ENCODE results near the gene TM4SF18. TPM values are rescaled to one million over a fixed set of nuclear protein-coding genes. Genes with fewer than 3 reads are reported as not detected.

Gene TM4SF18
- total RNA-seq, 3 donors from 2014 or later, result 7.2 to 43.8 (median 25.9) TPM

DNA sequence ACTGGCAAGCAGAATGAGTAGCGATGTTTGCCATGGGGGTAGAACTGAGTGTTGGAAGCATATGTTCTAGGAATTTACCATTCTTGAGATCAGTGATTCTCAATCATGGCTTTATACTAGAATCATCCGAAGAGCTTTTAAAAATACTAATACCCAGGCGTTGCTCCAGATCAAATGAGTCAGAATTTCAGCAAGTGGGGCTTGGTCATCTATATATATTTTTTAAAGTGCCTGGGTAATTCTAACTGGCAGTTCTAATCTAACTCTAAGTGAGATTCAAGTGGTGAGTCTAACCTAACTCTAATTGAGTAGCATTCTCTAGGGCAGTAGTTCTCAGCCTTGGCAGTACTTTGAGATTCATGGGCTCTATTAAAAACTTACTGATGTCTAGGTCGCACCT is 23.2 kb upstream of the TM4SF18 start:
- TF ChIP-seq POLR2AphosphoS5 (IDR thresholded peaks at IDR 0.05) (no peak), POLR2A (IDR thresholded peaks at IDR 0.05) (no peak)
- TF ChIP-seq, protein P1, sequence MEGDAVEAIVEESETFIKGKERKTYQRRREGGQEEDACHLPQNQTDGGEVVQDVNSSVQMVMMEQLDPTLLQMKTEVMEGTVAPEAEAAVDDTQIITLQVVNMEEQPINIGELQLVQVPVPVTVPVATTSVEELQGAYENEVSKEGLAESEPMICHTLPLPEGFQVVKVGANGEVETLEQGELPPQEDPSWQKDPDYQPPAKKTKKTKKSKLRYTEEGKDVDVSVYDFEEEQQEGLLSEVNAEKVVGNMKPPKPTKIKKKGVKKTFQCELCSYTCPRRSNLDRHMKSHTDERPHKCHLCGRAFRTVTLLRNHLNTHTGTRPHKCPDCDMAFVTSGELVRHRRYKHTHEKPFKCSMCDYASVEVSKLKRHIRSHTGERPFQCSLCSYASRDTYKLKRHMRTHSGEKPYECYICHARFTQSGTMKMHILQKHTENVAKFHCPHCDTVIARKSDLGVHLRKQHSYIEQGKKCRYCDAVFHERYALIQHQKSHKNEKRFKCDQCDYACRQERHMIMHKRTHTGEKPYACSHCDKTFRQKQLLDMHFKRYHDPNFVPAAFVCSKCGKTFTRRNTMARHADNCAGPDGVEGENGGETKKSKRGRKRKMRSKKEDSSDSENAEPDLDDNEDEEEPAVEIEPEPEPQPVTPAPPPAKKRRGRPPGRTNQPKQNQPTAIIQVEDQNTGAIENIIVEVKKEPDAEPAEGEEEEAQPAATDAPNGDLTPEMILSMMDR (IDR thresholded peaks at IDR 0.05), result no peak
- Histone ChIP-seq H3K9me3 (no peaks in the 10 kb centered on the region), H3K27me3 (no peaks in the 10 kb centered on the region), H3K4me1 (no peaks in the 10 kb centered on the region), H3K36me3 (no peaks in the 10 kb centered on the region), H3K4me3 (no peak overlapping the region), H3K27ac (no peak overlapping the region)
- no peak for DNase-seq (ENCODE audit: low spot score in 2 of 2)
- intact Hi-C loops (cut with DNase I; ENCODE audit: low total_unique reads), result no loop called here

DNA sequence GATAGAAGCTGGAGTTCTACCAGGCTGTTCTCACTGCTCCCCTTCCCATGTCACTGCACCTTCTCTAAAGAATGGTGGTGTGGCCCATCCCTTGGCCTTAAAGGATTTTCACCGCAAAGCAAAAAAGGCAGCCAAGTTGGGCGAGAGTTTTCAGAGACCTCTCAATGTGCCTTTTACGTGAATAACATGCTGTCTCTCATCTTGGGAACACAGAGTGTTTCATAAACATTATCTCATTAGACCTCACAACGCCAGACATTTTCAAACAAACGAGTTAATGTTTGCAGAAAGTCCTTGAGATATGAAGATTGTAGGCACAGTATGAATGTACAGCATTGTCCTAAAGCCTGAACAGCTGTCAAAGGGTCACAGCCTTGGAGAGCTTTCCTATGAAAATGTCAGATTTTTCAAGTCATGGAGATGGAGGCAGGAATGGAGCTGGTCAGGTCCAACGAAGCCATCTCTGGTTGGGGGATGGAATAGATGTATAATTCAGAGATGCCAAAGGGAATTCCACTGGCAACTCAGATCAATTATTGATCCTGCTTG is 22.7 kb upstream of the TM4SF18 start:
- Histone ChIP-seq H3K36me3 (no peaks in the 10 kb centered on the region), H3K4me1 (no peaks in the 10 kb centered on the region), H3K27me3 (no peaks in the 10 kb centered on the region), H3K4me3 (no peak overlapping the region), H3K27ac (no peak overlapping the region), H3K9me3 (no peaks in the 10 kb centered on the region)
- TF ChIP-seq POLR2AphosphoS5 (IDR thresholded peaks at IDR 0.05), result no peak
- no peak for TF ChIP-seq POLR2A (IDR thresholded peaks at IDR 0.05)
- TF ChIP-seq, protein P1 (IDR thresholded peaks at IDR 0.05), result no peak
- intact Hi-C loops (cut with DNase I; ENCODE audit: low total_unique reads), result no loop called here
- DNase-seq (ENCODE audit: low spot score in 2 of 2), result no peak

DNA sequence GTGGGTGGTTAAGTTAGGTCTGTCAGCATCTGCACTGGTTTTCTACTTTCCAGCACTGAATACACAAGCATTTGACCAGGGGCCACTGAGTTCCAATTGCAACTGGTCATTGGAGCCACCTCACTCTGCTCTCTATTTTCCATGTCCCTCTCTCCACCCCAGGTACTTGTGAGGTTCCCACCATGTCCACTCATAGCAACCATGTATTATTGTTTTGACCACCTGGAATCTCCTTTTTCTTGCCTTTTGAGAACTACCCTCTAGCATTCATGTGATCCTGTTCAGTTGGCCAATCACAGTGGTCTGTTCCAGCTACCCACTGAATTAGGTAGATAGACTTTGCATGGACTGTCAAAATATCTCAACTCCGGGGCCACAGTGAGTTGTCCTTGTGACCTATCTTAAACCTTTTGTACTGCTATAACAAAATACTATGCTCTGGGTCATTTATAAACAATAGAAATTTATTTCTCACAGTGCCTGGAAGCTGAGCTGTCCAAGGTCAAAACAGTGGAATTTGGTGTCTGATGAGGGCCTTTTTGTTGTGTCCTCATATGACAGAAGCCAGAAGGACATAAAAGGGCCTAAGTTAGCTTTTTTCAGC is 20.2 kb upstream of the TM4SF18 start:
- DNase-seq (ENCODE audit: low spot score in 2 of 2), result no peak
- TF ChIP-seq, protein P1 (IDR thresholded peaks at IDR 0.05), result no peak
- no peak overlapping the region for H3K27ac ChIP-seq
- H3K9me3 ChIP-seq, result no peaks in the 10 kb centered on the region
- no peaks in the 10 kb centered on the region for H3K27me3 ChIP-seq
- H3K36me3 ChIP-seq, result no peaks in the 10 kb centered on the region
- intact Hi-C loops (cut with DNase I; ENCODE audit: low total_unique reads), result no loop called here
- no peak overlapping the region for H3K4me3 ChIP-seq
- H3K4me1 ChIP-seq, result no peaks in the 10 kb centered on the region

DNA sequence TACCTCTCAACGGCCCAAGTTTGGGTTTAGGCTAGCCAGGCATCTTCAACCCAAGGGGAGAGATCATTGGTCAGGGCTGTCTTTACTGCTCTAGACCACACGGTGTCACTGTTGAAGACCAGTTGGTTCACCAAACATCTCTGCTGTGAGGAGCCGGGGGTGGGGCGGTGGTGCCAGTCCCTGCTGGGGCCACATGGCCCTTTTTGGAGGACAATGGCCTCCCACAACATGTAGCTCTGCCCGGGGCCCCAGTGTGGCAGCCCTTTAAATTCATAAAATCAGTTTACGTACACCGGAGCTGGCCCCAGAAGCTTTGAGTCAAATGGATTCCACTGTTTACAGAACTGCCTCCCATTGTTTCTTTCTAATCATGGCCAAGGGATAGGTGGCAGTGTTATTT is 19.1 kb upstream of the TM4SF18 start:
- H3K4me1 ChIP-seq, result no peaks in the 10 kb centered on the region
- H3K9me3 ChIP-seq, result no peaks in the 10 kb centered on the region
- no peaks in the 10 kb centered on the region for H3K27me3 ChIP-seq
- H3K36me3 ChIP-seq, result no peaks in the 10 kb centered on the region
- H3K27ac ChIP-seq, result no peak overlapping the region
- peak in 1 of 2 donors; percentile 41 for DNase-seq (ENCODE audit: low spot score in 2 of 2)
- no peak overlapping the region for H3K4me3 ChIP-seq
- TF ChIP-seq, protein P1 (IDR thresholded peaks at IDR 0.05), result peak; percentile 60 to 71 (median 68)
- no peak for TF ChIP-seq POLR2AphosphoS5 (IDR thresholded peaks at IDR 0.05)
- intact Hi-C loops (cut with DNase I; ENCODE audit: low total_unique reads), result no loop called here

DNA sequence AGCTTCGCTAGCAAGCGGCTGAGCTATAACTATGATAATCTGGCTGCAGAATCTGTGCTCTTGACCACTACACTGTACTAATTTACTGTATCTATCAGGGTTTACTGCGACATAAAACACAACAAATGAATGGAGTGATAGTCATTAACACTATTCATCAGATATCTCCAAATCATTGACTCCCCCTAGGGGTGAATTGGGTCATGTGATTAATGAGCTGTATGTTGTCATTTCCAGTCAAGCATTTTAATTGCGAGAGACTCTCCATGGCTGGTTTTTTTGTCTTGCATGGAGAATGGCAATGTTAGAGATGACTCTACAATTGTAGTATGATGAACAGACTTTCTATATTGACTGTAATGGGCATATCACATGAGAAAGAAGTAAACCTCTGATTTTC is 10.5 kb upstream of the TM4SF18 start:
- TF ChIP-seq POLR2A (IDR thresholded peaks at IDR 0.05) (no peak), POLR2AphosphoS5 (IDR thresholded peaks at IDR 0.05) (no peak)
- no peaks in the 10 kb centered on the region for H3K27me3 ChIP-seq
- intact Hi-C loops (cut with DNase I; ENCODE audit: low total_unique reads), result no loop called here
- no peak overlapping the region for H3K27ac ChIP-seq
- no peak overlapping the region for H3K4me3 ChIP-seq
- H3K9me3 ChIP-seq, result no peaks in the 10 kb centered on the region
- DNase-seq (ENCODE audit: low spot score in 2 of 2), result no peak
- no peaks in the 10 kb centered on the region for H3K36me3 ChIP-seq
- peaks cover 0 to 4% of the 10 kb centered on the region in 2 donors for H3K4me1 ChIP-seq

Data from breast epithelium (tissue), 4 donors.